Motor neuron (in vitro differentiated cells): ENCODE results near the gene OSBP2. TPM values are rescaled to one million over a fixed set of nuclear protein-coding genes. Genes with fewer than 3 reads are reported as not detected.
A peak's percentile ranks its signal among the peaks of the same experiment; 100 is the strongest.

Experiments
- ATAC-seq, 8 experiments: fragments of 200-7000 bp; cut with Tn5 transposase; replicated peaks in 6 of 8; 2 replicates each; pipeline ENCODE4 v1.8.0; 2021; ENCODE audit warnings: mild to moderate bottlenecking in 8 of 8, moderate library complexity in 8 of 8
- H3K27ac ChIP-seq, 2 donors: fragments of 250-450 bp; sonication (Bioruptor Pico); 2 replicates each; pipeline ENCODE4 v1.9.0; 2021; ENCODE audit warnings: antibody characterized with exemption in 2 of 2, mild to moderate bottlenecking in 2 of 2, moderate library complexity in 1 of 2
- H3K4me1 ChIP-seq, 2 donors: fragments of 250-450 bp; sonication (Bioruptor Pico); replicated peaks in 1 of 2; 2 replicates each; pipeline ENCODE4 v1.6.1; 2021; ENCODE audit warnings: antibody characterized with exemption in 2 of 2, mild to moderate bottlenecking in 2 of 2, moderate library complexity in 1 of 2
- H3K4me3 ChIP-seq, 5 donors: fragments of 250-450 bp; sonication (Bioruptor Pico); 2 replicates each; pipeline ENCODE4 v1.9.0; 2021; ENCODE audit warnings: antibody characterized with exemption in 5 of 5, mild to moderate bottlenecking in 5 of 5, moderate library complexity in 4 of 5
- WGBS, 10 experiments: fragments of 450-650 bp; shearing (Covaris generic); methylation state at CpG; one replicate each; pipeline ENCODE4 v1.0.0; 2022; 5-methylcytosine and 5-hydroxymethylcytosine counted together
- in situ Hi-C, 9 experiments: fragments of 400-800 bp; cut with MboI; loops; one replicate each; pipeline ENCODE4 v1.15.0; 2021; ENCODE audit warnings: low sequenced_read_pairs in 9 of 9, low pct_unique_long_range_greater_than_20kb in 2 of 9; ENCODE audit not compliant: unreplicated experiment in 9 of 9
- total RNA-seq, 8 experiments: library from RNA; unstranded; fragments of 300-600 nt; gene quantifications; 2 replicates each; pipeline versions ENCODE4 v1.2.3 to v1.2.4, GENCODE V29; 2022

Gene OSBP2
- total RNA-seq, 8 experiments from 2014 or later, result 0.63 to 16.6 (median 5.4) TPM

DNA sequence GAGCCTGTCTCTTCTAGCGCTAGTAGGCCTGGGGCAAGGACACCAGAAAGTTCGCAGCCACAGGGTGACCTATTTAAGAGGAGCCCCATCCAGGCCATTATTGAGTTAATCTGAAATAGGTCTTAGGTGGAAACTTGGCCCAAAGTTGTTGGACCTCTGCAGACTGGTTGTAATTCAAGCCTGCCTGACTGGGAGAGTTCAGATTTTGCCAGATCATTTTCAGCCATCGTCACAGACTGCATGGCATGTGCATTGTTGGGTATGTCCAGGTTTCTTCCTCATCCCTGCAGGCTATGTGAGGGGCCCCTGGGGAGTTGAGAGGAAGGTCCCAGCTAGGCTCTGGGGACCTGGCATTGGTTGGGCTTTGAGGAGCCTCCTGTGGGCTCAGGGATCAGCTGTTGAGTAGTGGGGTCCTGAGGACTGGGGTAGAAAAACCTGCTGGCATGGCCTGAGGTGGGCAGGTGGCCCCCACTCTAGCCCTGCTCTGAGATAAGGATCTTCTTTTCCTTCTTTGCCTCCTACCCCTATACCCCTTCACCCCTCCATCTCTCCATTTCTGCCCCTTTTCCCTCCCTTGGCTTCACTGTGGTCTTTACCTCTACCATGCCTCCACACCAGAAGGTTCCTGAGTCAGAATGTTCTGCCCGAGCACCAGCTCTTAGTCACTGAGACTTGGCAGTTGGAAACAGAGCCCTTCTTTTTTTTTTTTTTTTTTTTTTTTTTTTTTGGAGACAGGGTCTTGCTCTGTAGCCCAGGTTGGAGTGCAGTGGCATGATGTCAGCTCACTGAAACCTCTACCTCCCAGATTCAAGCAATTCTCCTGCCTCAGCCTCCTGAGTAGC lies 161.2 kb downstream of the OSBP2 start:
- no peak for ATAC-seq
- Histone ChIP-seq H3K4me1 (peaks cover 4% of the 10 kb centered on the region in 2 donors), H3K4me3 (no peak overlapping the region), H3K27ac (no peak overlapping the region)
- 50 to 100% (median 70%) methylated on average over 1 to 4 of the region's 4 CpGs; no CpG with 5 or more reads in 6 of the 10 experiments for WGBS, 10 experiments
- in situ Hi-C loops, result no loop called here

DNA sequence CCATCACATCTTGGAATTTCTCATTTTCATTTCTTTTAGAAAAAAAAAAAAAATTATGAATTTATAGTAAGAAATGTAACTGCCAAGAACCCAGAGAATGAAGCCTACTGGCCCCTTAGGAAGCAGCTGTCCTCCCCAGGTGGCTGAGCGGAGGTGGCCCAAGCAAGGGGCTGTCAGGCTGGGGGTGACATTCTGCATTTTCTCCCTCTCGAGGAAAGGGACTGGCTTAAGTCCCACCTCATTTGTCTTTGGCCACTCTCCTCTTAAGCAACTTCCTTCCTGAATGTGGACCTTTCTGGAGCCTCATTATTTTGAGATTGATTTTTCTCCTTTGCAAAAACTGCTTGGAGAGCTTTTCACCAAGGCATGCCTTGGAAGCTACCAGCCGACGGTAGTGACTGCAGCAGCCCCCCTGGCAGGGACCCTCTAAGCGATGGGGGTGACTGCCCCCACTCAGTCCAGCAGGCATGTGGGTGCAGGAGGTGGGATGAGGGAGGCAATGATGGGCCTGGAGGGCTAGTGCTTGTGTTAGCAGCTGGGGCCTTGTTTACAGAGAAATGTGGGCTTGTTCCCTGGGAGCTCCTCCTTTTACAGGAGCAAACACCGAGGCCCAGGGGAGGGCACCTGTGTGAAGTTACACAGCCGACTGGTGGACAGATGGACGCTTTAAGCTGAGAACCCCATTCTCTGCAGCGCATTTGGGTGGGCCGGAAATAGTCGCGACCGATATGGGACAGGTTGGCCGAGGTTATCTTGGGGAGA lies 162.2 kb downstream of the OSBP2 start:
- ATAC-seq, result no peak
- in situ Hi-C loops, result no loop called here
- H3K27ac ChIP-seq, result no peak overlapping the region

DNA sequence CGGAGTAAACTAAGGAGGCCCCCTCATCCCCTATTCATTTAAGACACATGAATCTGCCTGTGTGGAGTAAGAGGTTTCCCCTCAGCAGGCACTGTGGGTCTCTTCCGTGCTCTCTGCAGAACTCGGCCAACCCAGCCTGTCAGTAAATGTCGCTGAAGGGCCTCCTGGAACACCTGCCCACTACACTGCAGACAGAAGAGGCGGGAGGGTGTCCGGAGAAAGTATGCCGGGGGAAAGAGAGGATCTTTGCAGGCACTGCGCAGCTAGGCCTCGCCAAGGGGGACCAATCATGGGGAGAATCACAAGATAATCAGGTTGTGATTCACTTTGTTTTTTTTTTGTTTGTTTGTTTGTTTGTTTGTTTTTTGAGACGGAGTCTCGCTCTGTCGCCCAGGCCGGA lies 163.1 kb downstream of the OSBP2 start:
- in situ Hi-C loops, result no loop called here
- ATAC-seq, result no peak
- H3K4me3 ChIP-seq, result no peak overlapping the region
- H3K4me1 ChIP-seq, result peaks cover 8 to 9% of the 10 kb centered on the region in 2 donors
- H3K27ac ChIP-seq, result no peak overlapping the region
- 63 to 83% (median 75%) methylated on average over 2 to 5 of the region's 13 CpGs; no CpG with 5 or more reads in 6 of the 10 experiments for WGBS, 10 experiments

More for the DNA sequence above, 162.2 kb downstream of the OSBP2 start:
- H3K4me3 ChIP-seq, result no peak overlapping the region
- peaks cover 8 to 9% of the 10 kb centered on the region in 2 donors for H3K4me1 ChIP-seq
- 67 to 100% (median 89%) methylated on average over 1 to 14 of the region's 14 CpGs; no CpG with 5 or more reads in 2 of the 10 experiments for WGBS, 10 experiments

DNA sequence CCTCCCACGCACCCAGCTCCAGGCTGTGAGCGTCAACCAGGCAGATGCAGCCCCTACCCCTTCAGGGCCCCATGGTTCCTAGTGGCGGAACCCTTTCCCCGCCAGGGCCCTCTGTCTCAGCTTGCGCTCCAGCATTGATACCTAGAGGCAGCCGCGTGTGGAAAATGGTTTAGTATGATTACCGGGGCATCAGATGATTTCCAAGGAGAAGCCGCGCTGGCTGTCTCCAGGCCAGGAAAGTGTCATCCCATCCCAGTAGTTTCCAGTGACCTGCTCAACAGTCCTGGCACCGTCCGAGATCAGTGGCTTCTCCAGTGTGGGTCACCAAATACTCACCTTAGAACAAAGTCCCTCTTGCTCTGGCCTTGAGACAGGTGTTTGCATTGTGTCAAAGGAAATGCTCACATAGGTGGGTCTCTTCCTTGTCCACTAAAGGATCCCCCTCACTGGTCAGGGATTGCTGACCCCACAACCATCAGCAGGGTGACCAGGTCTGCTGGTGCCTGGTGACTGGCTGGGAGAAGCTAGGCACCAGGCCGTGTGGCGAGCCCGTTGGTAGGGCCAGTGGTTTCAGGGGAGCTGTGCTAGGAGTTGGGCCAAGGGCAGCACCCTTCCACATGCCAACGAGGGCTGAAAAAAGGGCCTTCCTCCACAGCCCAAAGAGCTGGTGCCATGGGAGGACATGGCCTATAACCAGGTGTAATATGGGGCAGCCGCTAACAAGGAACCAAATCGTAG lies 164.5 kb downstream of the OSBP2 start:
- ATAC-seq, result no peak
- in situ Hi-C loops, result no loop called here
- H3K4me1 ChIP-seq, result peaks cover 10 to 14% of the 10 kb centered on the region in 2 donors
- 30 to 100% (median 79%) methylated on average over 1 to 8 of the region's 18 CpGs; no CpG with 5 or more reads in 3 of the 10 experiments for WGBS, 10 experiments
- no peak overlapping the region for H3K4me3 ChIP-seq
- no peak overlapping the region for H3K27ac ChIP-seq

DNA sequence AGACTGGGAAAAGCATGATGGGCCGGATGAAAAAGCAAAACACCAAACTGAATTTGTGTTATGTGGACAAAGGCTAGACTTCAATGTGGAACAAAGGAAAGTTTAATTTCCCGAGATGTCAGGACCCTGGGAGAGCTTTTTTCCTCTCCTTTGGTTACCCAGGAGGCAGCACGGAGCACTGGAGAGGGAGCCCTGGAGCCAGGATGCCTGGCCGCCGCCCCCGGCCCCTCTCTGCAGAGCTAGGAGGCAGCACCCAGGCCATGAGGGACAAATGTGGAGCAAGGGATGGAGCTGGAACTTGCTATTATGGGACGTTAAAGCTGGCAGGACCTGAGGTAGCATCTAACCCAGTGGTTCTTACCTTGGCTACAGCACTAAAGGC lies 165.0 kb downstream of the OSBP2 start:
- Histone ChIP-seq H3K27ac (no peak overlapping the region), H3K4me3 (no peak overlapping the region), H3K4me1 (peaks cover 10 to 14% of the 10 kb centered on the region in 2 donors)
- no peak for ATAC-seq
- WGBS, 10 experiments, result 0 to 100% (median 93%) methylated on average over 1 to 5 of the region's 7 CpGs; no CpG with 5 or more reads in 2 of the 10 experiments
- in situ Hi-C loops, result no loop called here

DNA sequence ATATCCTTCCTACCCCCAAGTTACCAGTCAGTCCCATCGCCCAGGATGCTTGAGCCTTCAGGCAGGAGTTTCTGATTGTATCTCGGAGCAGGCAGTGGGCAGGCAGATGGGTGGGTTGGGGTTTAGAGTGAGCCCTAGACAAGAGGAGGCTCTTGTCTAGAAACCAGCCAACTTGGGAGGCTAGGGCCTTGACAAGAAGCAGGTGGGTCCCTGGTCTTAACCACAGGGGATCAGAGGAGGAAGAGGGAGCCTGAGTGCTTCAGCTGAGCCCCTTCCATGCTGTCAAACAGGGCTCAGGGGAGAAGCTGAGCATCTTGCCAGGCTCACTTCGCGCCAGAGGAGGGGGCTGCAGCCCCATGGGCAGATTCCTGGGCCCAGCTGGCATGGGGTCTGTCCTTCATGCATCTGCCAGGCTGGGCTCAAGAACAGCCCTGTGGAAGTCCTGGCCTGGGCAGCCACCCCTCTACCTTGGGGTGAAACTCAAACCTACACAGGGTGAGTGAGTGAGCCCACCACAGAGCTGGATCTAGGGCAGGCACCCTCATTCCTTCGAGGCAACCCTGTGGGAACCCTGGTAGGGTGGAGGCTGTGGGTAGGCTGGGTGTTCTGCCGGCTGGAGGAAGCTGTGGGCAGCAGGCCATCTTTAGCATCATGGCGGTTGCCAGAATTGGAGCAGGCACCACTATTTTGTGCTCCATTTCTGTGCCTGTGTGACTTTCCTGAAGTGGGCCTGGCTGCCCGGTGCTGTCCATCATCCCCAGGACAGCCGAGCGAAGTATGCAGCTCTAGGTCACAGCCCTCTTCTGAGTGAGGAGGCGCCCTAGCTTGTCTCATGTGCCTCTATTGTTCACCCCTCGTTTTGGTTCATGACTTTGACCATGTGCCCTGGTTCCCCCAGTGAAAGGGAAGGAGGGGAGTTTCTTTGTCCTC lies 165.8 kb downstream of the OSBP2 start:
- ATAC-seq, result peak in 3 of 8 experiments; percentile 29 to 64 (median 61)
- Histone ChIP-seq H3K27ac (no peak overlapping the region), H3K4me3 (no peak overlapping the region), H3K4me1 (peaks cover 10 to 14% of the 10 kb centered on the region in 2 donors)
- in situ Hi-C loops, result no loop called here
- 40 to 100% (median 92%) methylated on average over 1 to 4 of the region's 12 CpGs; no CpG with 5 or more reads in 4 of the 10 experiments for WGBS, 10 experiments

DNA sequence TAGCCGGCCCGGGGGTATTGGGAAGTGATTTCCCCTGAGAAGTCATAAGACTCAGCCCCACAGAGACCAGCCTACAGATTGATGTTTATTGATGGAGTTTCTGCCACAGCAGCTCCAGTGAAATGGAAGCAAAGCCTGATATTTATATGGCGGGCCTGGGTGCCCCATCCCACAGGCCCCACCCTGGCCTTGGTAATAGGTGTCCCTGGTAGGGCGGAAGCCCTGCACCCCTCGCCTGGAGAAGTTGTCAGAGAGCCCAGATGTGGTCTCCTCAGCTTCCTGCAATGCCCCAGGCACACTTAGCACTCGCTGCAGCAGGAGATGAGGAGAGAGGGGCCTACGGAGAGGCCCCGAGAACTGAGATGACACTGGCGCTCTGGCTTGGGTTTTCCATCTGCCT lies 166.5 kb downstream of the OSBP2 start:
- no peak for ATAC-seq
- 56 to 91% (median 79%) methylated on average over 1 to 6 of the region's 9 CpGs; no CpG with 5 or more reads in 4 of the 10 experiments for WGBS, 10 experiments
- H3K4me3 ChIP-seq, result no peak overlapping the region

DNA sequence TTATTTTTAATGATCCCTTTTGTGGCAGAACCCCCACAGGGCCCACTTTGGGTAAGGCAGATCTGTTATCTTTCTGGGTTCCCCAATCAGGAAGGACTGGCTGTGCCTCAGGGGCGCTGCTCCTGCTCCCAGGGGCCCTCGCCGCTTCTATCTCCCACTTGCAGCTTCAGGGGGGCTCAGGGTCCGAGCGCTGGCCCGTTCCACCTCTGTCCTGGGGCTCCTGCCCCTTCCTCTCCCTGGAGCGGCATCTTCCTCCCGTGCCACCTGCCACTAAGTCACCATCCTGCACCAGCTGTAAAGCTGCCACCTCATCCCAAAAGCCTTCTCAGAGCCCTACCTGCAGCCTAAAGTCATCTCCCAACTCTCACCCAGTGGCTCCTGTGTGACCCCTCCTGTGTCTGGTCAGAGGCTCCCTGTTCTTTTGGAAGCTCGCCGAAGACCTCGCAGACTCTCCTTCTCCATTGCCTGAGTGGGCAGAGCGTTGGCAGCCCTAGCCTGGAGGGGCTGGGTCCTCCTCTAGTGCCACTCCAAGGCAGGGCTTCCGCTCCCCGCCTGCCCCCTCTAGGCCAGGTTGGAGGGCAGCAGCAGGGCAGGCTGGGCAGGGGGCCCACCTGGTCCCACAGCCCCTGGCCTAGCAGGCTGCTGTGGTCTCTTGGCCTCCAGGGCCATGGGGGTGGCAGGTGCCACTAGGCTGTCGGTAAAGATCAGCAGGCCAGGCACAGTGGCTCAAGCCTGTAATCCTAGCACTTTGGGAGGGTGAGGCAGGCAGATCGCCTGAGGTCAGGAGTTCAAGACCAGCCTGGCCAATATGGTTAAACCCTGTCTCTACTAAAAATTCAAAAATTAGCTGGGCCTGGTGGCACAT lies 167.2 kb downstream of the OSBP2 start:
- peaks cover 10 to 14% of the 10 kb centered on the region in 2 donors for H3K4me1 ChIP-seq
- ATAC-seq, result no peak
- in situ Hi-C loops, result no loop called here
- H3K27ac ChIP-seq, result no peak overlapping the region
- 46 to 100% (median 77%) methylated on average over 1 to 6 of the region's 16 CpGs; no CpG with 5 or more reads in 4 of the 10 experiments for WGBS, 10 experiments
- no peak overlapping the region for H3K4me3 ChIP-seq

More for the DNA sequence above, 166.5 kb downstream of the OSBP2 start:
- no peak overlapping the region for H3K27ac ChIP-seq
- H3K4me1 ChIP-seq, result peaks cover 10 to 14% of the 10 kb centered on the region in 2 donors
- in situ Hi-C loops, result no loop called here

DNA sequence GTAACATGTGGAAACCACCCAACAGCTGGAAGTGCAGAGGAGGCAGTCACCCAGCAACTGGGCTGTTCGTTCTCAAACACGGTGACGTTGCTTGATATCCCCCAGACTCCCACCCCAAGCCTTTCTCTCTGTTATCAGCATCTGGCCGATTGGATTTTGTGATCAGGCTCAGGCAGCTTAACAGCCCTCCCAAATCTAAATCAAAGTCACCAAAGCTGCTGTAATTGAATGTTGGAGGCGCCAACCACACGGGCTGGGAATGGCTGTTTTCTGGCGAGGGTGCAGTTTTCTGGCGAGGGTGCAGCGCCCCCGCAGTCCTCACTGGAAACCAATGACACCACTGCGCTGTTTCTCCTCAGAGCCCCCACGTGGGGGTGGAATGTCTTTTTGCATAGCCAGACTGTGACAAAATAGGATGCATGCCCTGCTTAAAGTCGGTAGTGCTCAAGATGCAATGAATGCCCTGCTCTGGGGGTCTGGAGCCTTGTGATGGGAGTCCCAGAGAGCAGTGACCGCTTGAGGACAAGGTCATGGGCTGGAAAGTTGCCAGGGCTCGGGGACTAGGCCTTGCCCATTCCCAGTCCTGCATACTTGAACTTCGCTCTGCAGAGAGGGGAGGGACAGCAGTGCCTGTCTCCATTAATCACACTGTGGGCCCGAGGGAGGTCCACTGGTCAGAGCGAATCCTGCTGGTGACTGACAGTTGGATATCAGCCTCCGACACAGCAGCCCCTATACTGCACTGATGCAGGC lies 168.6 kb downstream of the OSBP2 start:
- in situ Hi-C loops, result no loop called here

DNA sequence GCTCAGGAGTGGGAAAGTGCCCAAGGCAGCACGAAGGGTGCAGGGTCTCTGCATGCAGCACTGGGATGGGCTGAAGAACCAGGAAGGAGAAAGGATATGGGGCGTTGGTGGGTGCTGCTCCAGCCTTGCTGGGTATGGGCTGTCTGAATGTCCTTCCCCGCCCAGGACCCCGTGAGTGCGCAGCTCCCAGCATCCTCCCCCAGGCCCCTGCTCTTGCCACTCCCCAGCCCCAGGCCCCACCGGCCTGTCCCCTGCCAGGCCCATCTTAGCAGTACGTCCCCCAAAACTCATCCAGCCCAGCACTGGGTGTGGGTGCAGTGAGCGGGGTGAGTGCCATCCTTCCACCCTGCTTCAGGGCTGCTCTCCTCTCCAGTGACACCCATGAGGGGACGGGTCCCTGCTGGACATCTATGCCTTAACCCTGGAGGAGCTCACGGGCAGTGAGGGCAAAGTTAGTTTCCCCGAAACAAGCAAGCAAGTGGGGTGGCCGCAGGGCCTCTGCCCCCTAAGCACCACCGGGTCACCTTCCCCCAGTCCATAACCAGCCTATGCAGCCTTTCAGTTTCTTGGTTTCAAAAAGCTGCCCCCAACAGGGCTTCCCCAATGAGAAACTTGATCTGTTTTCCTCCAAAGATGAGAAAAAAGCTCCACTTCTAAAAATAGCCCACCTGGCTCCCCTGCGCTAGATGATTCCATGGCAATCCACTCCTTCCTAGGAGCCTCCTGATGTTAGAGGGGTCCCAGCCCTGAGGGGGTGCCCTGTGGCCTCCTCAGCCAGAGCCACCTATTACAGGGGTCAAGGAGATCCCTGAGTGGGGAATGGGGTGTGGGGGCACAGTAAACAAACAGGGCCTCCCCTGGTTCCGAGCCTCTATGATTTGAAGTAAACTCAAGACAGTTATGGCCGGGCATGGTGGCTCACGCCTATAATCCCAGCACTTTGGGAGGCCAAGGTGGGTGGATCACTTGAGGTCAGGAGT lies 170.1 kb downstream of the OSBP2 start:
- H3K4me1 ChIP-seq, result peaks cover 17 to 20% of the 10 kb centered on the region in 2 donors
- no peak overlapping the region for H3K27ac ChIP-seq
- no peak overlapping the region for H3K4me3 ChIP-seq
- no peak for ATAC-seq
- WGBS, 10 experiments, result 60 to 100% (median 87%) methylated on average over 1 to 2 of the region's 17 CpGs; no CpG with 5 or more reads in 6 of the 10 experiments
- in situ Hi-C loops, result no loop called here

More for the DNA sequence above, 168.6 kb downstream of the OSBP2 start:
- Histone ChIP-seq H3K4me3 (no peak overlapping the region), H3K27ac (no peak overlapping the region), H3K4me1 (peaks cover 12 to 15% of the 10 kb centered on the region in 2 donors)
- WGBS, 10 experiments, result 0 to 80% (median 65%) methylated on average over 1 to 14 of the region's 19 CpGs; no CpG with 5 or more reads in 1 of the 10 experiments
- ATAC-seq, result peak in 6 of 8 experiments; percentile 23 to 66 (median 55)
